Gastrocnemius medialis (tissue), 4 donors: Measurements from ENCODE around the gene ZC3H18. TPM values are rescaled to one million over a fixed set of nuclear protein-coding genes. Genes with fewer than 3 reads are reported as not detected.

ENCODE experiments used
- ATAC-seq, 2 donors: fragments of 150-250 bp; one replicate each; pipeline ENCODE4 v1.9.1; 2016
- DNase-seq, 2 donors: peaks; one replicate each; pipeline ENCODE4 v3.0.0-alpha.2; 2019
- H3K27ac ChIP-seq, 4 donors: fragments of 200-600 bp; sonication (generic); 1 replicate in 1 of 4; 2 replicates in 3 of 4; pipeline ENCODE4 v1.5.1; 2016 to 2018; ENCODE audit warnings: mild to moderate bottlenecking in 2 of 4, moderate library complexity in 1 of 4
- H3K27me3 ChIP-seq, 3 donors: fragments of 200-600 bp; sonication (generic) in 2 of 3; 1 replicate in 1 of 3; 2 replicates in 2 of 3; pipeline versions ENCODE4 v1.5.1 to v1.6.0; 2016 to 2019; ENCODE audit warnings: mild to moderate bottlenecking in 1 of 3, moderate library complexity in 1 of 3
- H3K36me3 ChIP-seq, 2 donors: fragments of 200-600 bp; sonication (generic) in 1 of 2; one replicate each; pipeline ENCODE4 v1.5.1; 2017 to 2018
- H3K4me1 ChIP-seq, 2 donors: fragments of 200-600 bp; sonication (generic) in 1 of 2; one replicate each; pipeline ENCODE4 v1.5.1; 2016 to 2017; ENCODE audit warnings: mild to moderate bottlenecking in 2 of 2
- H3K4me3 ChIP-seq, 4 donors: fragments of 200-600 bp; sonication (generic) in 3 of 4; 1 replicate in 1 of 4; 2 replicates in 3 of 4; pipeline ENCODE4 v1.5.1; 2016 to 2019; ENCODE audit warnings: mild to moderate bottlenecking in 2 of 4
- H3K9me3 ChIP-seq, 3 donors: fragments of 200-600 bp; sonication (generic) in 2 of 3; 1 replicate in 1 of 3; 2 replicates in 2 of 3; pipeline ENCODE4 v1.5.1; 2016 to 2019
- POLR2A ChIP-seq, 2 donors: fragments of 450-650 bp; IDR thresholded peaks; one replicate each; pipeline ENCODE4 v1.6.1; 2017; ENCODE audit warnings: antibody characterized with exemption in 2 of 2, mild to moderate bottlenecking in 2 of 2, moderate library complexity in 2 of 2
- in situ Hi-C, 4 donors: fragments of 200-750 bp; cut with MboI; loops; one replicate each; pipeline versions ENCODE4 v1.15.0 to v1.8.0; 2017; ENCODE audit warnings: low sequenced_read_pairs in 4 of 4
- intact Hi-C: fragments of 100-400 bp; cut with DNase I; formaldehyde crosslinking; loops from one replicate; pipeline ENCODE4 v1.15.1; 2023; ENCODE audit warnings: low total_unique reads
- total RNA-seq, 4 donors: library from RNA; depleted of rRNA; stranded (reverse); fragments of >200 nt; gene quantifications; one replicate each; pipeline versions ENCODE4 v1.1.0 to v1.2.3, GENCODE V29; 2016
- TF ChIP-seq, protein P1 (sequence below), 5 experiments: fragments of 450-650 bp in 3 of 5; fragments of 200-600 bp in 2 of 5; sonication (generic) in 2 of 5; IDR thresholded peaks in 4 of 5; conservative IDR thresholded peaks in 1 of 5; 1 replicate in 4 of 5; 2 replicates in 1 of 5; pipeline ENCODE4 v1.5.1; 2016 to 2019; ENCODE audit warnings: antibody characterized with exemption in 5 of 5, mild to moderate bottlenecking in 3 of 5, moderate library complexity in 3 of 5

The ZC3H18 gene
- total RNA-seq, 4 donors from 2014 or later: 10.9 to 20.5 (median 18.4) TPM

DNA sequence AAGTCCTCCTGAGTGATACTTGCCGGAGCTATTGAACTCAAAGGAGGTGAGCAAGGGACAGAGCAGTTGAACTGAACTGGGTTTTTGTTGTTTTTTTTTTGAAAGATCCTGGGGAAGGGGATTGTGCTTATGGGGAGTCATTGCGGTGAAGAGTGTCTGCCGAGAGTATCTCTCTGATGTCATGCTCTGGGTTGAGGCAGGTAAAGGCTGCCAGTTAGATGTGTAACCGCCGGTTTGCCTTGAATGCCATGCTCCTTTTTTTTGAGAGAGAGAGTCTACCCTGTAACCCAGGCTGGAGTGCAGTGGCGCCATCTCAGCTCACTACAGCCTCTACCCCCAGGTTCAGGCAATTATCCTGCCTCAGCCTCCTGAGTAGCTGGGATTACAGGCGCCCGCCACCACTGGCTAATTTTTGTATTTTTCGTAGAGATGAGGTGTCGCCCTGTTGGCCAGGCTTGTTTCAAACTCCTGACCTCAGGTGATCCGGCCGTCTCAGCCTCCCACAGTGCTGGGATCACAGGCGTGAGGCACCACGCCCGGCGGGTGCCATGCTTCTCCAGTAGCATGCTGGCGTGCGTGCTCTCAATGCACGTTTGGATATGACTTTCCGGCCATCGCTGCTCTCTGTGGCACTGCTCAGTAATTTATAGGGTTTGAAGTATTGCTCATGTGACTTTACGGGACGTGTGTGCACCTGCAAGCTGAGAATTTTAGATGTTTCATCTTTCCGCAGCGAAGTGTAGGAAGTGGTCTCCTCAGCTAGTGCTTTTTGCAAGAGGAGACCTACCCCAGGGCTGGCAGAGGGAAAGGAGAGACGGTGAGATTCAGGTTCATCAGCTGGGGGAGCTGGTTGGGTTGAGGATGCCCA is 8.5 kb downstream of the ZC3H18 start:
- H3K27ac ChIP-seq: no peak overlapping the region
- no peaks in the 10 kb centered on the region for H3K4me1 ChIP-seq
- no peaks in the 10 kb centered on the region for H3K27me3 ChIP-seq
- peaks cover 0 to 33% of the 10 kb centered on the region in 2 donors for H3K36me3 ChIP-seq
- no peak overlapping the region for H3K4me3 ChIP-seq
- DNase-seq (no peak), ATAC-seq (no peak)
- H3K9me3 ChIP-seq: no peaks in the 10 kb centered on the region
- TF ChIP-seq POLR2A (IDR thresholded peaks at IDR 0.05): no peak
- TF ChIP-seq, protein P1, sequence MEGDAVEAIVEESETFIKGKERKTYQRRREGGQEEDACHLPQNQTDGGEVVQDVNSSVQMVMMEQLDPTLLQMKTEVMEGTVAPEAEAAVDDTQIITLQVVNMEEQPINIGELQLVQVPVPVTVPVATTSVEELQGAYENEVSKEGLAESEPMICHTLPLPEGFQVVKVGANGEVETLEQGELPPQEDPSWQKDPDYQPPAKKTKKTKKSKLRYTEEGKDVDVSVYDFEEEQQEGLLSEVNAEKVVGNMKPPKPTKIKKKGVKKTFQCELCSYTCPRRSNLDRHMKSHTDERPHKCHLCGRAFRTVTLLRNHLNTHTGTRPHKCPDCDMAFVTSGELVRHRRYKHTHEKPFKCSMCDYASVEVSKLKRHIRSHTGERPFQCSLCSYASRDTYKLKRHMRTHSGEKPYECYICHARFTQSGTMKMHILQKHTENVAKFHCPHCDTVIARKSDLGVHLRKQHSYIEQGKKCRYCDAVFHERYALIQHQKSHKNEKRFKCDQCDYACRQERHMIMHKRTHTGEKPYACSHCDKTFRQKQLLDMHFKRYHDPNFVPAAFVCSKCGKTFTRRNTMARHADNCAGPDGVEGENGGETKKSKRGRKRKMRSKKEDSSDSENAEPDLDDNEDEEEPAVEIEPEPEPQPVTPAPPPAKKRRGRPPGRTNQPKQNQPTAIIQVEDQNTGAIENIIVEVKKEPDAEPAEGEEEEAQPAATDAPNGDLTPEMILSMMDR (IDR thresholded peaks at IDR 0.05 in 4 of 5, conservative IDR thresholded peaks at IDR 0.05 in 1 of 5): no peak
- in situ Hi-C loops (loop anchor here in 1 of 4 donors (10.0 kb wide), 1 partner anchor 126 kb away; the partner anchor contains the start of genes CTU2 and RNF166), intact Hi-C loops (no loop called here)

DNA sequence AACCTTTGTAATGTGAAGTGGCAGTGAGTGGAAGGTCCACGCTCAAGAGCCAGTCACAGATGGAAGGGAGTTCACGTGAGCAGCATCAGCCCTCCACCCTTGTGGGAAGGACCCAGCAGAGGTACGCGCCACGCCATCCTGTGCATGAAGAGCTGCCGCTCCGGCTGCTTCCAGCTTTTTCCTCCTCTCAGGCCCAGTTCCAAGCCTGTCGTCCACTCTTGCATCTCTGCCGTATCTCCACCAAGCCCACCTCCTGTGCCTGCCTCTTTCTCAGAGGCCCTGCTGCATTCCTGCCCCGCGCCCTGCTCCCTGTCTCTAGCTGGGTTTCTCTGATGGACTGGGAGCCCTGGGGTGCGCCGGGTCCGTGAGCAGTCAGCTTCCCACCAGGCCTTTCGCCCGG is 10.2 kb downstream of the ZC3H18 start:
- in situ Hi-C loops: no loop called here
- no peak overlapping the region for H3K27ac ChIP-seq

DNA sequence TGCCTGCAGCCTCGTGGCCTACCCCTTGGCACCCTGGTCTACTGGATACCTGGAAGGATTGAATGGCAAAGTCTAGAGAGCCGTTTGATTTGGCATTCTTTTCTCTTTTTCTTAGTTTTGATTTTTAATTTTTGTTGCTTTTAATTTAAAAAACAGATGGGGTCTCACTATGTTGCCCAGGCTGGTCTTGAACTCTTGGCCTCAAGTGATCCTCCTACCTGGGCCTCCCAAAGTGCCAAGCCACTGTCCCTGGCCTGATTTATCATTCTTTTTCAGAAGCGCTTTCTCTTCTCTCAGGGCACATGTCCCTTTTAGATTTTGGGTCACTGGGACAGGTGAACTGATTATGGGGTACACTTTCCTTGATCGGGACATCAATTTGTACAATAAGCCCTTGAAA is 10.8 kb downstream of the ZC3H18 start:
- Histone ChIP-seq H3K36me3 (peaks cover 0 to 28% of the 10 kb centered on the region in 2 donors), H3K27me3 (no peaks in the 10 kb centered on the region), H3K4me1 (no peaks in the 10 kb centered on the region), H3K4me3 (no peak overlapping the region), H3K27ac (no peak overlapping the region), H3K9me3 (no peaks in the 10 kb centered on the region)
- DNase-seq (no peak), ATAC-seq (no peak)
- intact Hi-C loops (no loop called here), in situ Hi-C loops (no loop called here)
- TF ChIP-seq, protein P1 (IDR thresholded peaks at IDR 0.05 in 4 of 5, conservative IDR thresholded peaks at IDR 0.05 in 1 of 5): no peak
- no peak for TF ChIP-seq POLR2A (IDR thresholded peaks at IDR 0.05)

More for the DNA sequence above, 10.2 kb downstream of the ZC3H18 start:
- no peak for ATAC-seq
- Histone ChIP-seq H3K4me3 (no peak overlapping the region), H3K27me3 (no peaks in the 10 kb centered on the region), H3K36me3 (peaks cover 0 to 33% of the 10 kb centered on the region in 2 donors), H3K9me3 (no peaks in the 10 kb centered on the region), H3K4me1 (no peaks in the 10 kb centered on the region)
- TF ChIP-seq, protein P1 (IDR thresholded peaks at IDR 0.05 in 4 of 5, conservative IDR thresholded peaks at IDR 0.05 in 1 of 5): no peak
- no peak for TF ChIP-seq POLR2A (IDR thresholded peaks at IDR 0.05)
- intact Hi-C loops: no loop called here
- DNase-seq: no peak

DNA sequence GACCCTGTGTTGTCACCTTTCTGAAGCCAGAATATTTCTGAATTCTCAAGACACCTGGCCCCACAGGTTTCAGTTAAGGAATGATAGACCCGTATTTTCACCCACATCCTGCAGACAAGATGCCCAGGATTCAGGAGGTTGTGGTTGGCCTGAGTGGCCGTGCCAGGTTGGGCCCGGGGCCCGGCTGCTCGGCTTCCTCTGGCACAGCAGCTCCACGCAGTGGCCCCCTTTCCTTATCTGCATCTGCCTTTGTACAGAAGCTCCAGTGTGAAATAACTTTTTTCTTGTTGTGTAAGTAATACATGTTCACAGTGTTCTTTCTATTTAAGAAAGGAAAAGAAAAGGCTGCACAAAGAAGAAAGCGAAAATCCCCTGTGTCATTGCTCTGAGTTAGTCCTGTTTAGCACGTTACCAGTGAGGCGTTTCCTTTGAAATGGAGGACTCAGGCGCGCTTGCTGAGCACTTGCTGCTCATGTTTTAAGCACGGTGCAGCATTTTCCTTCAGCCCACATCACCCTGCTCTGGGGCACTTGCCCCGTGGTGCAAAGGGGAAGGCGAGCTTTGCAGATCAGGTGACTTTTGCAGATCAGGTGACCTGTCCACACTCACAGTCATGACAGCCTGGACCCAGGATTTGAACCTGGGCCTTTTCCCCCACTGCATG is 12.8 kb downstream of the ZC3H18 start:
- H3K27me3 ChIP-seq: no peaks in the 10 kb centered on the region
- no peak for TF ChIP-seq POLR2A (IDR thresholded peaks at IDR 0.05)
- TF ChIP-seq, protein P1 (IDR thresholded peaks at IDR 0.05 in 4 of 5, conservative IDR thresholded peaks at IDR 0.05 in 1 of 5): no peak
- in situ Hi-C loops (no loop called here), intact Hi-C loops (no loop called here)
- no peak for ATAC-seq
- peaks cover 0 to 22% of the 10 kb centered on the region in 2 donors for H3K36me3 ChIP-seq
- no peak overlapping the region for H3K27ac ChIP-seq
- no peaks in the 10 kb centered on the region for H3K9me3 ChIP-seq
- no peaks in the 10 kb centered on the region for H3K4me1 ChIP-seq
- H3K4me3 ChIP-seq: no peak overlapping the region
- DNase-seq: no peak
